Adipocyte (in vitro differentiated cells): ENCODE measurements around the gene C6orf47.

Experiments used
- DNase-seq: peaks from one replicate; pipeline ENCODE4 v3.0.0-alpha.2; 2015; ENCODE audit warnings: low read depth
- H3K27me3 ChIP-seq: replicated peaks from 2 replicates; pipeline ENCODE4 v1.7.0; 2013; ENCODE audit warnings: mild to moderate bottlenecking, low read length, moderate library complexity; ENCODE audit not compliant: control insufficient read depth, insufficient read depth
- H3K36me3 ChIP-seq: 2 replicates; pipeline ENCODE4 v1.7.0; 2013; ENCODE audit warnings: low read length, mild to moderate bottlenecking, moderate library complexity; ENCODE audit not compliant: control insufficient read depth, insufficient read depth, severe bottlenecking
- H3K4me1 ChIP-seq: 2 replicates; pipeline ENCODE4 v1.7.0; 2013; ENCODE audit warnings: mild to moderate bottlenecking, low read length, moderate library complexity; ENCODE audit not compliant: control insufficient read depth, insufficient read depth
- H3K4me3 ChIP-seq: 2 replicates; pipeline ENCODE4 v1.7.0; 2013; ENCODE audit warnings: mild to moderate bottlenecking, low read length, moderate library complexity
- H3K9ac ChIP-seq: 2 replicates; pipeline ENCODE4 v1.7.0; 2013; ENCODE audit warnings: mild to moderate bottlenecking, low read length, moderate library complexity
- H3K9me3 ChIP-seq: 2 replicates; pipeline ENCODE4 v1.7.0; 2013; ENCODE audit warnings: mild to moderate bottlenecking, low read length, moderate library complexity; ENCODE audit not compliant: control insufficient read depth

C6orf47 gene

DNA sequence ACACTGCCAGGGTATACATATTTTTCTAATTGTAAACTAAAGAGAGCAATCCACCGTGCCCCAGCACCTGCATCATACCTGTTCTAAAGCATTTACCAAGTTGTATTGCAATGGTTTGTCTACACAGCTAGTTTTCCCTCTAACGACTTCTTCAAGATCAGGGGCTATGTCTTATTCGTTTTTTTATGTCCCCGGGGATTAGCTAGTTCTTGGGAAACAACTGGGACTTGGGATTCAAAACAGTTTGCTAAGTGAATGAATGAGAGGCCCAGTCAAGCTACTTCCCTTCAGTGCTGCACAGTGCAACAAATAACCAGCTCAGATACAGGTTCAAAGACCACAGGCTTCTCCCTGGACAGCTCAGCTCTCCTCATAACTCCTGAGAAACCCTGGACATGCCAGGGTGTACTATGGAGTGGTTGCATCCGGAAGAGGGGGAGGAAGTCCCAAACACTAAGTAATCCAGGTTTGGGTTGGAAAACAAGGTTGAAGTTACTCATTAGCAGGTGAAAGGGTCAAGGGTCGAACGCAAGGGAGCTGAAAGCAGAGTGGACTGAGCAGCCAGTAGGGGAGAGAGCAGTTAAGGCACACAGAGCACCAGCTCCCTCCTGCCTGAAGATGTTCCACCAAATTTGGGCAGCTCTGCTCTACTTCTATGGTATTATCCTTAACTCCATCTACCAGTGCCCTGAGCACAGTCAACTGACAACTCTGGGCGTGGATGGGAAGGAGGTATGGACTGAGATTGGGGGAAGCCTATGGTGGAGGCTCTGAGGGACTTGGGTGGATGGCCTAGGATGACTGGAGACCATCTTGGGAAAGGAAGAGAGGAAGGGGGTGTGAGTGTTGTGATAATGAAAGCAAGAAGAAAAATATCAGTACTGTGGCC is 5.0 kb downstream of the C6orf47 start, which contains the start of gene APOM:
TSS of gene APOM (plus strand) at position 546 of the 889 bp plus-strand sequence. CDS start at position 619, 73 bp downstream.
- no peaks in the 10 kb centered on the region for H3K27me3 ChIP-seq
- DNase-seq, result no peak

DNA sequence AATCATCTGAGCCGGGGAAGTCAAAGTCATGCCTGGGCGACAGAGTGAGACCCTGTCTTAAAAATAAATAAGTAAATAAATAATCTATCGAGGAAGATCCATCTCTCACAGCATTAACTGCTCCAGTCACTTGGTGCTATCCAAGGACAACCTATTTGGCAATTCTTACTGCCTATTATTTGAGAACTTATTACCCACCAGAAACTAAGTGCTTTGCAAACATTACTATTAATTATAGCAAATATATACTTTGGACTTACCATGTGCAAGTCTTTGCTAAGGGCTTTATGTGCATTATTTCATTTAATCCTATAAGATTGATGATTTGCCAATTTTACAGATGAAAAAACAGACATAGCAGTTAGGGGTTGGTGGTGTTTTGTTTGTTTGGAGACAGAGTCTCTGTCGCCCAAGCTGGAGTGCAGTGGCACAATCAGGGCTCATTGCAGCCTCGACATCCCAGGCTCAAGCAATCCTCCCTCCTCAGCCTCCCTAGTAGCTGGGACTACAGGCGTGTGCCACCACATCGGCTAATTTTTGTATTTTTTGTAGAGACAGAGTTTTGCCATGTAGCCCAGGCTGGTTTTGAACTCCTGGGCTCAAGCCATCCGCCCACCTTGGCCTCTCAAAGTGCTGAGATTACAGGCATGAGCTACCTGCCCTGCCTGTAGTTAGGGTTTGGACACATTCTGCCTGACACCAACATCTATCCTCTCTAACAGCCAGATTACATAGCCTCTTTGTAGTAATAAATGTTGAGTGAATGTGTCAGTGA is 5.8 kb downstream of the C6orf47 start:
- Histone ChIP-seq H3K9me3 (no peaks in the 10 kb centered on the region), H3K9ac (no peak overlapping the region), H3K4me3 (no peak overlapping the region), H3K36me3 (peaks cover 10% of the 10 kb centered on the region), H3K27me3 (no peaks in the 10 kb centered on the region), H3K4me1 (peaks cover 31% of the 10 kb centered on the region)
- no peak for DNase-seq

More for the DNA sequence above, 5.0 kb downstream of the C6orf47 start, which contains the start of gene APOM:
- Histone ChIP-seq H3K4me3 (no peak within 1 kb of the TSS), H3K36me3 (peaks cover 10% of the 10 kb centered on the region), H3K9ac (no peak within 1 kb of the TSS), H3K9me3 (no peaks in the 10 kb centered on the region), H3K4me1 (peaks cover 34% of the 10 kb centered on the region)

DNA sequence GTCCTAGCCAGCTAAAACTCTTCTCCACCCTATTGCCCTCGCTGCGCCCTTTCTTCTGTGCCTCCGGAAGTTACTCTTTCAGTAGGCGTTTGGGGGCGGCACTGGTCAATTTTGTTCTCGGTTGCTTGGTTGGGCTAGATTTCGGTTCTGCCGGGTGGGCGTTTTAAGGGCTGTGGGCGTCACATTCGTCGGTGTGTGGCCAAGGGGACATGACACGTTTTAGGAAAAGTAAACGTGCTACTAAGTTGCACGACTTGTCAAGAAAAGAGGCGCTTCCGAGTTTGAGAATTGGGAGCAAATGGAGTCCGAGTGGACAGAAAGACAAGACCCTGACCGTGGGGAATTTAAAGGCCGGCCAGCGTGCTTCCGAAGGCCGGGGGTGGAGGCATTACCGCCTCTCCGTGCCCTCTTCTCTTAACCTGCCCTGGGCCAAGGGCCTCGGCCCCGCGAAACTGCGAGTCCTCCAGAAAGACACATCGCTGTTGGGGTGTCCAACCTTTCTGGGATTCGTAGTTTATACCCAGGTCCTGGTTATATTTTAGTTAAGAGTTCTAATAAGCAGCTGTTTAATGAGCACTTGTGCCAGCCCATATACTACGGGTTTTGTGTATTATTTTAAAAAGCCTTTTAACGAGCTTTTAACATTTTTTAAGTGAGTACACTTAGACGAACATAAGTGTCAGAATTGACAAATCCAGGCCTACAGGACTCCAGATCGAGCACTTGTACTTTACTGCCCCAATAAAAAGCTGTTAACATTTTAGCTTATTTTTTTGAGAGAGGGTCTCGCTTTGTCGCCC is 7.5 kb downstream of the C6orf47 start:
- Histone ChIP-seq H3K4me3 (peak overlapping the region; percentile 90), H3K9me3 (no peaks in the 10 kb centered on the region), H3K9ac (peak overlapping the region; percentile 88), H3K4me1 (peaks cover 16% of the 10 kb centered on the region), H3K36me3 (peaks cover 25% of the 10 kb centered on the region), H3K27me3 (no peaks in the 10 kb centered on the region)
- DNase-seq, result peak; percentile 96

DNA sequence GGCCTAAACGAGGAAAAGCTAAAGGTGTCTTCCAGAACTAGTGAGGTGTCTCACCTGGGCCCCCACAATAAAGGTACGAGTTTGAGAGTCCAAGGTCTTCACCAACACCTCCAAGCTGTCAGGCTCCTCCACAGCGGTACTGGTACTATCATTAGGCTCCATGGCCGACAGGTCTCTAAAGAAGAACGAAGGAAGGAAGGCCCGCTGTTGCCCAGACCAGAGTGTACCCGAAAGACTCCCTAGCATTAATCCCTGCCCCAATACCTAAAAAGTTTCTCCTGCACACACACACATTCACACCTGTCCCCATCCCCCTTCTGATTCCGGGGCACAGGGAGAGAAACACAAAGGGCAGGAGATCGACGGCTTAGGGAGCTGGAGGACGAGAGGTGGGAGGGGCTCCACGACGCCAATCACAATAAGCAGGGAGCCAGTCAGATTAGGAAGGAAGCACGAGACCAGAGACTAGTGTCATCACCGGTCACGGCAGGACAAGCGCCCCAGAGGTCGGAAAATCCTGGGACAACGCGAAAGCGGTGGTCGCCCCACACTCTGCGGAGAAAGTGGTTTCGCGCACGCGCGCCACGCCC is 8.9 kb downstream of the C6orf47 start:
- H3K9ac ChIP-seq, result peak overlapping the region; percentile 88
- peak overlapping the region; percentile 90 for H3K4me3 ChIP-seq
- H3K36me3 ChIP-seq, result peaks cover 31% of the 10 kb centered on the region
- H3K4me1 ChIP-seq, result peaks cover 14% of the 10 kb centered on the region
- peak; percentile 86 for DNase-seq
- H3K27me3 ChIP-seq, result no peaks in the 10 kb centered on the region
- no peaks in the 10 kb centered on the region for H3K9me3 ChIP-seq

DNA sequence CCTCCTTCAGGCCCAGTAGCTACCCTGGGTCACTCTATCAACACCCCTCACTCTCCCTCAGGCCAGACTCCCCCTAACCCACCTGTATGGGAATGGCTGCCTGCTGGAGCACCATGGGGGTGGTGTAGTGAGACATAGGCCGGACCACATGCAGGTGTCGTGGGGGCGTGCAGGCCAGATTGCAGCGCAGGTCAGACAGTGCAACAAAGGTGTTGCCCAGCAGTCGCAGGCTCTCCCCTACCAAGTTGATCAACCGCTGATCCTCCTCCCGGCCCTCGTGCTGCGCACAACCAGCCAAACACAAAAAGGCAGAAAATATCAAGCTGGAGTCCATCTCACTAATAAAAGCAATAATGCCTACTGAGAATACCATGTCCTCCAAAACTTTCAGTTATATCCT is 15.3 kb downstream of the C6orf47 start:
- Histone ChIP-seq H3K9me3 (no peaks in the 10 kb centered on the region), H3K36me3 (peaks cover 86% of the 10 kb centered on the region), H3K4me1 (no peaks in the 10 kb centered on the region), H3K27me3 (no peaks in the 10 kb centered on the region), H3K4me3 (no peak overlapping the region), H3K9ac (no peak overlapping the region)
- no peak for DNase-seq

DNA sequence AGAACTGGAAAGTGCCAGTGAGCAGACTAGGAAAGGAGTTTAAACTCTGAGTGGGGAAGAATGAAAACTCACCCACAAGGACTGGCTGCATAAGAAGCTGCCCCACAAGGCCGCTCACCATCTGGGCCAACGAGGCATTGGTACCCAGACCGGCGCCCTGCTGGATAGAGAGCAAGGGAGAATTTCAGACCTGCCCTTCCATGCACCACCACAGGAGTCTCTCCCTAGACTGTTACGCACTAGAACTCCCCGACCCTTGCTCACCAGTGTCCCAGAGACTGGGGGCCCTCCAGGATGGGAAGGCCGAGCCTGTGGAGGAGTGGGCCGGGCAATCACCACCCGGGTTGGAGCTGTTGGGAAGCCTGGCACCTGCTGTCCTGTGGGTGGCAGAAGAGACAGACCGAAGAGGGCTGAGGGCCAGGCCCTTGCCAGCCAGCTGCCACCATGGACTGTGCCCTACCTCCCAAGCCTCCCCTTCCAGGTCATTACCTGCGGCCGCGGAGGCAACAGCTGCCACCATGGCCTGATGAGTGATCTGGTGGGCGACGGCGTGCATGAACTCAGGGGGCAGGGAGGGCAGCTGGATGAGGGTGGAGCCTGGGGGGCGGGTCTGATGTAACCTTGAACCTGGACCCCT is 16.6 kb downstream of the C6orf47 start:
- Histone ChIP-seq H3K4me3 (no peak overlapping the region), H3K9ac (no peak overlapping the region), H3K4me1 (peaks cover 12% of the 10 kb centered on the region), H3K9me3 (no peaks in the 10 kb centered on the region), H3K27me3 (no peaks in the 10 kb centered on the region), H3K36me3 (peaks cover 93% of the 10 kb centered on the region)
- no peak for DNase-seq

DNA sequence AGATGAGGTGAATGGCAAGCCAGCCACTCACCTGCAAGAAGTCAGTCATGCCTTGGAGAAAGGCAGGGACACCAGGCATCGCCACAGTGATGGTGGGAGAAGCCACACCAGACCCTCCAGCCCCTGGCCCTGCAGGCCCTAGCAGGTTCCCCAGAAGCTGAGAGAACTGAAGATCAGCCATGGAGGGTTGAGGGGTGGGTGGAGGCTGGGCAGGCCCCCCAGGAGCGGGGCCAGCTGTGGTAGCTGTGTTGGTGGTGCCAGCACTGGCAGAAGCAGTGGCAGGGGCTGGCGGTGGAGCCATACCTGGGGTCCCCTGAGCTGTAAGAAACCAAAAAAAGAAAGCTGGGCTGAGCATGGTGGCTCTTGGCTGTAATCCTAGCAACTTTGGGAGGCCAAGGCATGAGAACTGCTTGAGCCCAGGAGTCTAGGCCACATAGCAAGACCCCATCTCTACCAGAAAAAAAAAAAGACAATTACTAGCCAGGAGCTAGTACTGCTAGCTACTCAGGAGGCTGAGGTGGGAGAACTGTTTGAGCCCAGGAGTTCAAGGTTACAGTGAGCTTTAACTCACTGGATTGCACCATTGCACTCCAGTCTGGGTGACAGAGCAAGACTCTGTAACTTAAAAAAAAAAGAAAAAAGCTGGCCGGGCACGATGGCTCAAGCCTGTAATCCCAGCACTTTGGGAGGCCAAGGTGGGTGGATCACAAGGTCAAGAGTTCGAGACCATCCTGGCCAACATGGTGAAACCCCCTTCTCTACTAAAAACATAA is 17.6 kb downstream of the C6orf47 start:
- Histone ChIP-seq H3K36me3 (peaks cover 93% of the 10 kb centered on the region), H3K4me3 (no peak overlapping the region), H3K9me3 (no peaks in the 10 kb centered on the region), H3K4me1 (peaks cover 13% of the 10 kb centered on the region), H3K27me3 (no peaks in the 10 kb centered on the region), H3K9ac (no peak overlapping the region)
- no peak for DNase-seq

DNA sequence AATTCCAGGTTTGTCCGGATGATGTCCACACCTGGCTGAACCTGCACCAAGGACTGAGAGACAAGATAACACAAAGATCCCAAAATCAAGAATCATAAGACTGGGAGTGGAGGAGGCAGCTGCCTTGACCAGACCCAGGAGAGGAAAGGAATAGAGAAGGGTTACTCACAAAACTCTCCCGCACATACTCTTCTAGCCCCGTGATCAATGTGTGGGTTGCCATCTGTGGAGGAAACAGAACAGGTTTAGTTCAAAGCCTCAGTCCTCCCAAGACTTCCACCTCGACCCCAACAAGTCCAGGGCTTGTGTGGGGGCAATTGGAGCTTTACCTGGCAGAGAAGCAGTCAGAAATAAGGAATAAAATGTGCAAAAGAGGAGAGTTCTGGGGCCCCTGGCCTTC is 19.2 kb downstream of the C6orf47 start:
- H3K4me1 ChIP-seq, result peaks cover 13% of the 10 kb centered on the region
- H3K27me3 ChIP-seq, result no peaks in the 10 kb centered on the region
- no peaks in the 10 kb centered on the region for H3K9me3 ChIP-seq
- no peak for DNase-seq
- no peak overlapping the region for H3K4me3 ChIP-seq
- peaks cover 95% of the 10 kb centered on the region for H3K36me3 ChIP-seq
- H3K9ac ChIP-seq, result no peak overlapping the region

DNA sequence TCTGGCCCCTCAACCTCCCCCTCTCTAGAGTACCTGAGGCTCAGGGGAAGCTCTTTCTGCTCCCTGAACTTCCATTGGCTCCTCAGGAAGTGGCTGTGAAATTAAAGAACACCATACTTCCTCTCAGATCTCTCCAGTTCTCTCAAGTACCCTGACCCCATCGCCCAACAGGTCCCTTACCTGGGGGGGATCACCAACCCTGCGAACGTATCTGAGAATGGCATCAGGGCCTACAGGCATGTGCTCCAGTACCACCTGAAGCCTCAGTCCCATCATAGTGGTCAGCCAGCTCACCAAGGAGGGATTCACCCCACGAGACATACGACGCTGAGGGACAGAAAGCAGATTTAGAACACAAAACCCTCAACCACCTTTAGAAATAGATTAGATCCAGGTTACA is 20.0 kb downstream of the C6orf47 start:
- H3K4me3 ChIP-seq, result no peak overlapping the region
- H3K9me3 ChIP-seq, result no peaks in the 10 kb centered on the region
- no peak overlapping the region for H3K9ac ChIP-seq
- H3K27me3 ChIP-seq, result no peaks in the 10 kb centered on the region
- peaks cover 95% of the 10 kb centered on the region for H3K36me3 ChIP-seq
- no peak for DNase-seq
- H3K4me1 ChIP-seq, result peaks cover 13% of the 10 kb centered on the region

DNA sequence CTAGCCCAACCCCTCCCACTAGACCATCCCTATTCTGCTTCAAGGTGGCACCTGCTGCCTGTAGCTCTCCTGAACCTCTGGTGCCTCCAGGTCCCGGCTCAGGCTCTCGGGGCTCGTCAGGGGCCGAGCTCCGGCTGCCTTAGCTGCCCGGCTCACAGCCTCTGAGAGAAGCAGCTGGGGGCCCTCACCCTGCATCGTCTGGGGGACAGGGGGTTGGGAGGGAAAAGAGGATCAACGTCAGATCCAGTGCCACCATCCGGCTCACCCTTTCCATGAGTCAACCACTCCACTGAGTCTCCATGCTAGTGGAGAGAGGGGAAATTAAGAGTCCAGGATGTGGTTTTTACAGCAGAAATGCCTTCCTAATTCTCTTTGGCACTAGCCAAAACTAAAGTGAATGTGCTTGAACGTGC is 21.1 kb downstream of the C6orf47 start:
- Histone ChIP-seq H3K9ac (no peak overlapping the region), H3K4me1 (peaks cover 18% of the 10 kb centered on the region), H3K4me3 (no peak overlapping the region), H3K27me3 (no peaks in the 10 kb centered on the region), H3K9me3 (no peaks in the 10 kb centered on the region), H3K36me3 (peaks cover 95% of the 10 kb centered on the region)
- peak; percentile 23 for DNase-seq
